ENCODE results near the gene CYBC1. TPM values are rescaled to one million over a fixed set of nuclear protein-coding genes. Genes with fewer than 3 reads are reported as not detected.
A peak's percentile ranks its signal among the peaks of the same experiment; 100 is the strongest.

The CYBC1 gene
- total RNA-seq, 4 donors from 2014 or later, result 79.2 to 103 (median 88.0) TPM

DNA sequence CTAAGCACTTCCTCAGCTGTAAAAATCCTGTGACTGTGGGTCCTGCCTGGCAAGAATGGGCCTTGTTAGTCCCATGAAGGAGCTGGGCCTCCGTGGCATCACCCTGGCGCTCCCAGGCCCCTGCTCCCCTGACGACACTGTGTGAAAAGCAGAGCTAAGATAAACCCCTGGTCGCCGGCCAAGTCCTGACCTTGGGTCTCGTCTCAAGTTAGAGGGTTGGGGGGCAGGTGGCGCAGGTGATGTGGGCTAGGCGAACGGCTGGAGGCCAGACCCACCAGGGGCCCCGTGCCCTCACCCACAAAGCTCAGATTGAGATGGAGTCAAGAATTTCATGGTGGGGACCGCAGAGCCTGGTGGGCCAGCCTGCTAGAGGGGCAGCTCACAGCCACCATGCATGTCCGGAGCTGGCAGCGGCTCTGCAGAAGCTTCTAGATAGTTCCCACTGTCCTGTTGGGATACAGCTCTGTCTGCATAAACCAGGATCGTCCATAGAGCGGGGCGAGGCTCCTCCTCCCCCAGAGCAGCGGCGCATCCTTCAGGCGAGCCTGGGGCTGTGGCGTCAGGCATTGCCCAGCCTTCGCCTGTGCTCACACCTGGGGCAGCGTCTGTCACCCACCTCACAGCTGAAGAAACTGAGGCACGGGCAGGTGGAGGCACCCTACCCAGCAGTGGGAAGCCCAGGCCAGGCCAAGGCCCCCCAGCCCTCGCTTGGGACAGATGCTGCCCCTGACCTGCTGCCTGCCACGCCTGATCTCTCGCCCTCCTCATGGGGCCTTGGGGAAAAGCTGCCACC lies 12.0 kb downstream of the CYBC1 start:
- Histone ChIP-seq H3K9me3 (no peaks in the 10 kb centered on the region), H3K36me3 (peaks cover 0 to 43% (median 0%) of the 10 kb centered on the region in 3 donors), H3K27ac (no peak overlapping the region), H3K4me1 (peaks cover 0 to 40% (median 9%) of the 10 kb centered on the region in 4 donors), H3K4me3 (no peak overlapping the region), H3K27me3 (no peaks in the 10 kb centered on the region)
- no peak for DNase-seq
- no peak for TF ChIP-seq POLR2A (IDR thresholded peaks at IDR 0.05)

- H3K27me3 ChIP-seq, result no peaks in the 10 kb centered on the region
- TF ChIP-seq, protein P1, sequence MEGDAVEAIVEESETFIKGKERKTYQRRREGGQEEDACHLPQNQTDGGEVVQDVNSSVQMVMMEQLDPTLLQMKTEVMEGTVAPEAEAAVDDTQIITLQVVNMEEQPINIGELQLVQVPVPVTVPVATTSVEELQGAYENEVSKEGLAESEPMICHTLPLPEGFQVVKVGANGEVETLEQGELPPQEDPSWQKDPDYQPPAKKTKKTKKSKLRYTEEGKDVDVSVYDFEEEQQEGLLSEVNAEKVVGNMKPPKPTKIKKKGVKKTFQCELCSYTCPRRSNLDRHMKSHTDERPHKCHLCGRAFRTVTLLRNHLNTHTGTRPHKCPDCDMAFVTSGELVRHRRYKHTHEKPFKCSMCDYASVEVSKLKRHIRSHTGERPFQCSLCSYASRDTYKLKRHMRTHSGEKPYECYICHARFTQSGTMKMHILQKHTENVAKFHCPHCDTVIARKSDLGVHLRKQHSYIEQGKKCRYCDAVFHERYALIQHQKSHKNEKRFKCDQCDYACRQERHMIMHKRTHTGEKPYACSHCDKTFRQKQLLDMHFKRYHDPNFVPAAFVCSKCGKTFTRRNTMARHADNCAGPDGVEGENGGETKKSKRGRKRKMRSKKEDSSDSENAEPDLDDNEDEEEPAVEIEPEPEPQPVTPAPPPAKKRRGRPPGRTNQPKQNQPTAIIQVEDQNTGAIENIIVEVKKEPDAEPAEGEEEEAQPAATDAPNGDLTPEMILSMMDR (IDR thresholded peaks at IDR 0.05), result no peak
- no peak for TF ChIP-seq POLR2A (IDR thresholded peaks at IDR 0.05)
- no peaks in the 10 kb centered on the region for H3K9me3 ChIP-seq
- no peak for DNase-seq
- H3K4me3 ChIP-seq, result no peak overlapping the region
- peaks cover 0 to 40% (median 9%) of the 10 kb centered on the region in 4 donors for H3K4me1 ChIP-seq
- H3K36me3 ChIP-seq, result peaks cover 0 to 32% (median 0%) of the 10 kb centered on the region in 3 donors
- no peak overlapping the region for H3K27ac ChIP-seq
Measured at GRCh38 chr17:82437325-82437668, 13.3 kb downstream of the CYBC1 start.

GRCh38 chr17:82436601-82437324 lies 13.8 kb downstream of the CYBC1 start:
- peaks cover 0 to 27% (median 0%) of the 10 kb centered on the region in 3 donors for H3K36me3 ChIP-seq
- no peak for TF ChIP-seq POLR2A (IDR thresholded peaks at IDR 0.05)
- TF ChIP-seq, protein P1 (IDR thresholded peaks at IDR 0.05), result no peak
- H3K4me1 ChIP-seq, result peaks cover 0 to 35% (median 8%) of the 10 kb centered on the region in 4 donors
- H3K27me3 ChIP-seq, result no peaks in the 10 kb centered on the region
- DNase-seq, result no peak
- no peak overlapping the region for H3K4me3 ChIP-seq
- no peaks in the 10 kb centered on the region for H3K9me3 ChIP-seq
- no peak overlapping the region for H3K27ac ChIP-seq

GRCh38 chr17:82435601-82436583 lies 14.7 kb downstream of the CYBC1 start:
- H3K27ac ChIP-seq, result no peak overlapping the region
- H3K36me3 ChIP-seq, result peaks cover 0 to 24% (median 0%) of the 10 kb centered on the region in 3 donors

GRCh38 chr17:82435103-82435502 lies 15.4 kb downstream of the CYBC1 start:
- DNase-seq, result no peak
- Histone ChIP-seq H3K9me3 (no peaks in the 10 kb centered on the region), H3K4me3 (no peak overlapping the region), H3K27ac (peak overlapping the region in 1 of 4 donors; percentile 47), H3K4me1 (peaks cover 0 to 19% (median under 1%) of the 10 kb centered on the region in 4 donors), H3K27me3 (no peaks in the 10 kb centered on the region), H3K36me3 (peaks cover 0 to 24% (median 0%) of the 10 kb centered on the region in 3 donors)
- TF ChIP-seq, protein P1 (IDR thresholded peaks at IDR 0.05), result no peak
- no peak for TF ChIP-seq POLR2A (IDR thresholded peaks at IDR 0.05)

More at GRCh38 chr17:82435601-82436583, 14.7 kb downstream of the CYBC1 start:
- peaks cover 0 to 26% (median 4%) of the 10 kb centered on the region in 4 donors for H3K4me1 ChIP-seq
- H3K4me3 ChIP-seq, result no peak overlapping the region
- H3K27me3 ChIP-seq, result no peaks in the 10 kb centered on the region
- TF ChIP-seq, protein P1 (IDR thresholded peaks at IDR 0.05), result no peak
- TF ChIP-seq POLR2A (IDR thresholded peaks at IDR 0.05), result no peak
- DNase-seq, result no peak
- no peaks in the 10 kb centered on the region for H3K9me3 ChIP-seq
